H4 (cell line): ENCODE results near the gene RASGRP1. TPM values are rescaled to one million over a fixed set of nuclear protein-coding genes. Genes with fewer than 3 reads are reported as not detected.

ENCODE experiments used
- DNase-seq: peaks from one replicate; pipeline ENCODE4 v3.0.0-alpha.2; 2015; ENCODE audit warnings: low spot score
- total RNA-seq: library from RNA; depleted of rRNA; stranded (reverse); fragments of >200 nt; shearing (Covaris generic); gene quantifications from 2 replicates; pipeline ENCODE4 v1.2.3, GENCODE V29; 2014

The RASGRP1 gene
- total RNA-seq, 1 experiment from 2014 or later, result 0.29 TPM

DNA sequence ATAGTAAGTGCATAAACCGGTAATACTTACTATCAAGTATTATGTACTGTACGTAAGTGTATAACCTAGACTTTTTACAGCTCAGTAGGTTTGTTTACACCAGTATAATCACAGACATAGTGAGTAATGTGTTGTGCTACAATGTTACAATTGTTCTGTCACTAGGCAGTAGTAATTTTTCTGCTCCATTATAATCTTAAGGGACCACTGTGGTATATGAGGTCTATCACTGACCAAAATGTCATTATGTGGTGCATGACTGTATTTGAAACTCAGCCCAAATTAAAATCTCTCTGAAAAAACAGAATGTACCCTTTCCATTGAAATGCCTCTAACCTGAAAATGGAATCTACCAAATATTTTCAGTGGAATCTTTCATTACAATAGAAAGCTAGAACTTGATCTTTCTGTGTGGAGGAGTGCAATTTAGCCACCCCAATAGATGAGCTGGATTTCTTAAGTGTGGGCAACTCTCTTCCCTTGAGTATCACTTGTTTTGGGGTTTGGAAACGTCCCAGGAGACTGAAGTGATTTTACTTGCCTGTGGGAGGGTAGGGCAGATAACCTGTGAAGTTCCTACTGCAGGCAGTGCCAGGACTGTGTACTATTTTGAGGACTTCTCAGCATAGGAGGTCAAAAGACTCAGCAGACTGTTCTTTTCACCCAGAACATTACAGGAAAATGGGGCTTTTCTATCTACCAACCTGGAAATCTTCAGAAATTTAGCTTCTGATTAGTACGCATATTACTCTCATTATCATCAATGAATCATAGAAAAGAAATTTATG is 59.7 kb downstream of the RASGRP1 start:
- DNase-seq, result peak; percentile 8

DNA sequence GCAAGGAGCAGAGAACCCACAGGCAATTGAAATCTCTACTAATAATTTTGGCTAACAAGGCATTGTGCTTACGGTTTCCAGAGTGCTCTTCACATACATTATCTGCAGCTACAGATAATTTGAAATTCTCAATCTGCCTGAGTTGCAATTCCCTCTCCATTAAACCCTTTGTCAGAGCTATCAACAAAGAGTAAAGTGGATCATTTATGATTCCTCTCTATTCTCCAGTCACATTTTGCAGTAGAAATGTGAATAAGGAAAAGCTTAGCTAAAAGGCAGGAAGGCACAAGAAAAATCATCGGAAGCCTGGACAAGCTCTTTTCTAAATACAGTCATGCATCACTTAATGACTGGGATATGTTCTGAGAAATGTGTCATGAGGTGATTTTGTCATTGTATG is 61.1 kb downstream of the RASGRP1 start:
- DNase-seq, result no peak

DNA sequence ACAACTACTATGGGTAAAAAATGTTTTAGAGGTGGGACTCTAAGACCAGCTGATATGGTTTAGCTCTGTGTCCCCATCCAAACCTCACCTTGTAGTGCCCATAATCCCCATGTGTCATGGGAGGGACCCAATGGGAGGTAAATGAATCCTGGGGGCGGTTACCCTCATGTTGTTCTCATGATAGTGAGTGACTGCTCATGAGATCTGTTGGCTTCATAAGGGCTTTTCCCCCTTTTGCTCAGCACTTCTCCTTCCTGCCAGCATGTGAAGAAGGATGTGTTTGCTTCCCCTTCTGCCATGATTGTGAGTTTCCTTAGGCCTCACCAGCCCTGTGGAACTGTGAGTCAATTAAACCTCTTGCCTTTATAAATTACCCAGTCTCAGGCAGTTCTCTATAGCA is 65.0 kb downstream of the RASGRP1 start:
- DNase-seq, result no peak

DNA sequence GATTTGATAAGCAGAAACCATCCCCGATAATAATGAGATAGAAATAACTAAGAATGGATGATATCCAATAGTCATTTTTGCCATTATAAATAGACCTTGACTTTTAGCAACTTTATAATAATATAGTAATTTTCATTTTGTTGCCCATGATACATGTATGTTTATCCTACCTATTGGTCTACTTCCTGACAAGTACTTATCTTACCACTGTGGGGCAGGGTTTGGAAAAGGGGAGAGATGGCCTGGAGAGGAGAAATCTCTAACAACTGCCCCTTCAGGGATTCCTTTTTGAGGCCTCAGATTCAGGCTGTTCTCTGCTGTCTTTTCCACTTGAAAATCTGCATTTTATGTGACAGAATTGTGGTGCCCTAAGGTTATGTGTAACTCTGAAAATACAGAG is 68.5 kb downstream of the RASGRP1 start:
- no peak for DNase-seq

DNA sequence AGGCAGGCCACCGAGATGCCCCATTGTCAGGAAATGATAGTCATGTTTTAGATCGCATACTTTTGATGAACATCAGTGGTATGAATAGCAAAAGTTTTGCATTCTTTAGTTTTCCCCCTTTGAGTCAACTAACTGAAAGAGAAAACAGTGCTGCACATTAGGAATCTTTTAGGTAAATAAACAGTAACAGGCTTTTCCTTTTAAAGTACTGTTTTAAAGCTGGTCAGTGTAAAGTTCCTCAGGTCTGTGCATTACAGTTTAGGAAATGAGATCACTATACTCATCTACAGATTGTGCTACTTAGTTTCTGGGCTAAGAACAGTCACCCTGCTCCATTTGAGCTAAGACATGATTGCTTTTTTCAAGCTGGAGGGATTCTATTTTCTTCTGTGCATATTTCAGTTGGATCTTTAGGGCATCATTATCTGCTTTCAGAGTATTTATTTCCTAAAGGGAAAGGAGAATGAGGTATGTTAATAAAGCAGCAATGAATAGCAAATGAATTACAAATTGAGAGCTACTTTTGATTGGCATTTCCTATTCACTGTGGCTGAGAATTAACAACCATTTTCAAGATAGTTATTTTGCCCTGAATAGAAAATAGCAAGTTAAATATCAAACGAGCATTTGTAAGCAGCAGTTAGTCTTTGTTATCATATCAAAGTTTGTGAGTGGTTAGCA is 74.2 kb downstream of the RASGRP1 start:
- no peak for DNase-seq

DNA sequence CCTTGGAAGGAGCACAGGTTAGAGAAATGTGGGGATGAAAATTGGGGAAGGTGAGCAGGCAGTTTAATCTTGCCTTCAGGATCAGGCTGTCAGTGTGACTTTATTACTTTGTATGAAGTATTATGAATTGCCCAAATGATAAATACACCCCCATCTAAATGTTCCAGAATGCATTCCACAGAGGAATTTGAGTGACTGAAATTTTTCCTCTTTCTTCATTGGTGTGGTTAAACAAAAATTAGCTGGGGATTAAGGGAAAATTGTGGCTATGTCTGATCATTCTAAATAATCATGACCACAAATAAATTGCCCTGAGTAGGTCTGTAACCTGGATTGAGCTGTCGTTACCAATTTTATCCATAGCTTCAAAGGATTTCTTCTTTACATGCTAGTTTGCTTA is 77.2 kb downstream of the RASGRP1 start:
- DNase-seq, result no peak

DNA sequence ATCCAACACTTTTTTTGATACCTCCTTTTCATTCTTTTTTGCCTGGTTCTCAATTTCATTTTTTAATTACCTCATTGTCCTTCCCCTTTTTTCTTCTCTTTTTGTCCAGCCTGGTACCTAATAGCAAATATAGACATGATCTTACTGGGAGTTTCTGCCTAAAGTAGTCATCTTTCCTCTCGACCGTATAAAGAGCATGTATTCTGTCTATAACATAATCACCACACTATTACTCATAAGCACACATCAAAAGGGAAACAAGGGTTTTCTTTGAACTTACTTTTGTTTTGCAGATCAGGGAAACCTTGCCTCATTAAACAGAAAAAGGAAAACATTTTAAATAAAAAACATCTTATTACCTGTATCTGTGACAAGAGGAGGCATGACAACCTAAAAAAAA is 77.7 kb downstream of the RASGRP1 start:
- no peak for DNase-seq

DNA sequence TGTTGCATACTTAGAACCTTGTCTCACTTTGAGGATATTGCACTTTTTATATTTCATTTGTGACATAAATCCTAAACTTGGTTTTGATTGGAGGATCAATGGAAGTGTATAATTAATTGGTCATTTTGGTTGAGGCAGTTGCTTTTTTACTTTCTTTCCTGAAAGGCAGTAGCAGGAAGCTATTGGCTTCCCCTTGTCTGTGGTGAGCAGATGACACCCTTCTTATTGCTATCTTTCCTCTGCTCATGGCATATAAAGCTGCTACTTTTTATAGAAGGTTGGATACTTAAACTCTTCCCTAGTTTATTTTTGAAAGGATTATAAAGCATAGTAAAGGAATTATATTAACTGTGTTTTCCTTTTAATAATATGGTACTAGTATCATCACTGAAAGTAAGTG is 82.0 kb downstream of the RASGRP1 start:
- DNase-seq, result no peak

DNA sequence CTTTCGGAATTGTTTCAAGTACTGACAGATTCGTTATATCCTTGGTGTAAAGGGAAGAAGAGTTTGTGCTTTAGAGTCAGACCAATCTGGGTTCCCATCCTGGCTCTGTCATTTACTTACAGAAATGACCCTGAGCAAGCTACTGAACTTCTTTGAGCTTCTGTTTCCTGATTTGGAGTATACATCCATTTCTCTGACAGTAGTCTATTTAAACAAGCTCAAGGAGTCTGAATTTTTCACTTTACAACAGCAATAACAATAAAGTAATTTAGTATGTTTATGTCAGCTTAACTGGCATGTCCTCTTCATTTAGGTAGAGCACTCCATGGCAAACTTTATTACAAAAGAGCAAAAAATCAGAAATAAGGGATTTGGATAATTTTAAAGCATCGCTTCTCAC is 82.9 kb downstream of the RASGRP1 start:
- DNase-seq, result no peak

DNA sequence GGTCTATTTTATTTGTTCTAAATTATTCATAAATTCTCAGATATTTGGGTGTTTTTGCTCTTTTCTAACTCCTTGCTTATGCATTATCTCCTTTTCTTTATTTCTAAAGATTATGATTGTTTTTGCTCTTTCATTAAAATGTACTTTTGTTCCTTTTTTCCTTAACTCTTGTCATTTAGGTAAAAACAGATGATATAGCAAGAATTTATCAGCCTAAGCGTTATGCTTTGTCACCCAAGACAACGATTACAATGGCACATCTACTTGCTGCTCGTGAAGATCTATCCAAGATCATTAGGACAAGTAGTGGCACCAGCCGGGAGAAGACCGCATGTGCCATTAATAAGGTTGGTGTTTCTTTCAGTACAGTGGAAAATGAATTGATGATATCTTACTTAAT is 83.5 kb downstream of the RASGRP1 start:
- DNase-seq, result no peak

DNA sequence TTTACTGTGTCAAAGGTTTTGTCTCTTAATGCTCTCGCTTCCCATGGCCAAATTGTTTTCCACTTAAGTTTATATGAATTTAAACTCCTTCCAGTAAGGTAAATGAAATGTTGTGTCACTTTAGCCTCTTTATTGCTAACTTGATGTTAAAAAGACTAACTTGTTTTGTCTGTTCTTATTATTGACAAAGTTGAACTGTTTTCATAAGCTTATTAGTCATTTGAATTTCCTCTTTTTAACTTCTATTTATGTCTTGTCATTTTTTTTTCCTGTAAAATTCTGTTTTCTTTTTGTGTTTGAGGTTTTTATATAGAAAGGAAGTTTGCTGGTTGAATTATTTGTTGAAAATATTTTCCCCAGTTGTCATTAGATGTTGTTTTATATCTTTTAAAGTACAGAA is 84.9 kb downstream of the RASGRP1 start:
- DNase-seq, result no peak

DNA sequence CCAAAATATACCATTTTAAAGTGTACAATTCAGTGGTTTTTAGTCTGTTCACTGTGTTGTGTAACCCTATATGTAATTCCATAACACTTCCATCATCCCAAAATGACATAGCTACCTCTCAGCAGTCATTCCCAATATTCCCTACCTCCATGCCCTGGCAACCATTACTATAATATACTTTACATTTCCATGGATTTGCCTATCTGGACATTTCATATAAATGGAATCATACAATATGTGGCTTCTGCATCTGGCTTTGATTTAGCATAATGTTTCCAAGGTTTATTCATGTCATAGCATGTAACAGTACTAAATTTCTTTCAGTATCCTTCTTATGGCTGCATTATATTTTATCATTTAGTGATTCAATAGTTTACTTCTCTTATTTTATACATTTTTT is 85.3 kb downstream of the RASGRP1 start:
- DNase-seq, result no peak

DNA sequence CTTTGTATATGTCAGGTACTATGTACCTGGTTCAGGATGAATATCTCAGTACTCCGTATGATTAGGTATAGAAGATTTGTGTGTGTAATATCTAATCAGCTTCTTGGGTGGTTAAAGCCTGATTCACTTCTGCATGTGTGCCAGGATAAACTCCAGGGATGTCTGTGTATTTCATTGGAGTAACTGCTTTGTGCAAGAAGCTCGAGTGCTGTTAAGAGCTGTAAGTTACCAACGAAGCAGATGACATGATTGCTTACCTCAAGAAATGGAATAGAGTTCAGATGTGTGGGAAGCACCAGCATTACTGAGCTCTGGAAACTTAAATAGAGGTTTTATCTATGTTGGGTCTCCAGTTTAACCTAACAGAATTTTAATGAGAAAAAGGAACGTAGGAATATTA is 87.0 kb downstream of the RASGRP1 start:
- DNase-seq, result no peak

DNA sequence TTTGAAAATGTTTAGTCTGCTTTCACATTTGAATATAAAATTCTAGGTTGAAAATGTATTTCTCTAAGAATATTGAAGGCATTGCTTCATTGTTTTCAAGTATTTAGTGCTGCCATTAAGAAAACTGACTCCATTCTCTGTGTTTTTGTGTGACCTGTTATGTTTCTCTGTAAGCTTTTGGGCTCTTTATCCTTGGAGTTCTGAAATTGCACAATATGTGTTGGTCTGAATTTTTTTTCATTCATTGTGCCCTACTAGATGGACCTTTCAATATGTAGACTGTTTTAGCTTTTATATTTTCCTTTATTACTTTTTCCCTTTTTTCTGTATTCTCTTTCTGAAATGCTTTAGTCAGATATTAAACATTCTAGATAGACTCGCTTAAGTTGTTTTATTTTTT is 88.5 kb downstream of the RASGRP1 start:
- no peak for DNase-seq

DNA sequence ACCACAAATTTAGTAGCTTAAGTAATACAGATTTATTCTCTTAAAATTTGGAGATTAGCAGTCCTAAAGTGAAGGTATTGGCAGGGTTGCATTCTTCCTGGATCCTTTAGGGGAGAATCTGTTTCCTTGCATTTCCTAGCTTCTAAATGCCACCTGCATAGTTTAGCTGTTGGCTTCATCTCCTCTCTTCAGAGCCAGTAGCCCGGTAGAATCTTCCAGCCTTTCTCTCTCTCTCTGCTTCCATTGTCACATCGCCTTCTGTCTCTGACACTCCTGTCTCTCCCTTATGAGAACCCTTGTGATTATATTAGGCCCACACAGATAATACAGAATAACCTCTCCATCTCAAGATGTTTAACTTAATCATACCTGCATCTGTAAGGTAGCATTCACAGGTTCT is 89.3 kb downstream of the RASGRP1 start:
- DNase-seq, result no peak

DNA sequence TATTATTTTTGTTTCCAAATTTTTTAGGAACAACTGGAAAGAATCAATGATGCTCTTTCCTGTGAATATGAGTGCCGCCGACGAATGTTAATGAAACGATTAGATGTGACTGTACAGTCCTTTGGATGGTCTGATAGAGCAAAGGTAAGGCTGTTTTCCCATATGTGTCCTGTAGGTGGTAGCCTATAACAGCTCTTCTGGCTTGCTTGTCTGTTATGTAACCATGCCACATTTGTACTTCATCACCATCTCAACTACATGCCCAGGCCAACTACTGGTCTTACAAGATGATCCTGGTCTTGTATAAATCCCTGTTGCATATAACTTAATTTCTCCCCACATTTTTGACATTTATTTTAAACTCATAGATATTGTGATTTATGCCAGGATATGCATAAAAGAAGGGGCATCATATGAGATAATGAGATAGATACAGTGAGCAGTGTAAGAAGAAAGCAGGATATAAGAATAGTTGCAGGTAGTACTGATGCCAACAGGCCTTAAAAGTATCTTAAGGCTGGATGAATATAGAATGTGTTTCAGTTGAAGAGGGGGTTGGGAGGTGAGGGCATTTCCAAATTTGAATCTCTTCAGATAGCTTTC is 90.4 kb downstream of the RASGRP1 start:
- peak; percentile 70 for DNase-seq

DNA sequence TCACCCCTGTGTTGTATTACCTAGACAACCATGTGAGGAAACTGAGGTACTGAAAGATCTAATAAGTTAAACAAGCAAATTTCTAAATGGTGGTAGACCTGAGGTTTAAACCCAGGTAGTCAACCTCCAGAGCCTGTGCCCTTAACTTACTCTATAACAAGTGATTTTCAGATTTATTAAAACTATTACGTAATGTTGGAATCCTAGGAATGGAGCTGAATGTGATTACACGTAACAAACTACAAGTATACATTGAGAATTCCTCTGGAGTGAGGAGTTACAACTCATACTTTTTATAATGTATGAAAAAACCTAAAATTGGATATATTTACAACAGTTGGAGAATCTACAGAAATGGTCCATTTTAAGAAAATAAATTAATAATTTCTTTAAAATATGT is 92.6 kb downstream of the RASGRP1 start:
- DNase-seq, result no peak

DNA sequence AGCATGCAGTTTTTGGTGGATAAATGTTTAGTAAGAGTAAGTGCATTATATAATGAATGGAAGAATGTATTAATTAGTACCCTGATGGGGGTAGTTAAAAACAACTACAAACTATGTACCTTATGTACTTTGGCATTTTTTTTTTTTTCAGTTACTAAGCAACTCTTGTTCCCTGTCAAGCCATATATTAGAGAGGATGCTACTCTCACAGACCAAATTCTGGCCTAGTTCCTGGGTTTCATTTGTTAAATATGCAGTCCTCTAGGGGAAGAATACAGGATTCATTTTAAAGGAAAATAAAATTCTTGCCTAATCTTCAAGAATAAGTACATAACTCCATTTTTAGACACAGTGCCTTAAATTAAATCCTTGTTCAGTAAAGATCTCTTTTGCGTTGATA is 93.8 kb downstream of the RASGRP1 start:
- no peak for DNase-seq

DNA sequence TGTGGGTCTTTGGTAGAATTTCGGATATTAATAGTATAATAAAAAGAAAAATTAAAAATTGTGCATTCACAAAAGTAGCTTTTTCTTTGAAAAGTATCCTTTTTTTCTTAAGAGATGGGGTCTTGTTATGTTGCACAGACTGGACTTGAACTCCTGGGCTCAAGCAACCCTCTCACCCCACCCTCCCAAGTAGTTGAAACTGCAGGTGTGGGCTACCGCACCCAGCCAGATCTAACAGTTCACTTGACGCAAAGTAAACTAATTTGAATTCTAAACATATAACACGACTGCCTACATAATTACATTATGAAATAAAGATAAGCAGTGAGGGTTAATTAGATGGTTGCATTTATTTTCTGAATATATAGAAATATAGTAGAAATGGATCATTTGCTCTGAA is 99.9 kb downstream of the RASGRP1 start:
- DNase-seq, result no peak

DNA sequence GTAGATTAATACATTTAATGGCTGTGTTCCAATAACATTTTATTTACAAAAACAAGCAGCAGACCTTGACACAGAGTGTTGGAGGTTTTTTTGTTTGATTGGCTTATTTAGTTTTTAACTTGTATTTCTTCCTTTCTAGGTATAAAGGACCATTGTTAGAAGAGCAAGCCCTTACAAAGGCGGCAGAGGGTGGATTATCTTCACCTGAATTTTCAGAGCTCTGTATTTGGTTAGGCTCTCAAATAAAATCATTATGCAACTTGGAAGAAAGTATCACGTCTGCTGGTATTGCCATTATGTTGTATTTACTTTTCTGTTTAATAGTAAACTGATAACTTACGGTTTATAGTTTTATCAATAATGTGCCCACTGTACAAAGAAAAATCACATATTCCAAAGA is 100.7 kb downstream of the RASGRP1 start:
- DNase-seq, result no peak

DNA sequence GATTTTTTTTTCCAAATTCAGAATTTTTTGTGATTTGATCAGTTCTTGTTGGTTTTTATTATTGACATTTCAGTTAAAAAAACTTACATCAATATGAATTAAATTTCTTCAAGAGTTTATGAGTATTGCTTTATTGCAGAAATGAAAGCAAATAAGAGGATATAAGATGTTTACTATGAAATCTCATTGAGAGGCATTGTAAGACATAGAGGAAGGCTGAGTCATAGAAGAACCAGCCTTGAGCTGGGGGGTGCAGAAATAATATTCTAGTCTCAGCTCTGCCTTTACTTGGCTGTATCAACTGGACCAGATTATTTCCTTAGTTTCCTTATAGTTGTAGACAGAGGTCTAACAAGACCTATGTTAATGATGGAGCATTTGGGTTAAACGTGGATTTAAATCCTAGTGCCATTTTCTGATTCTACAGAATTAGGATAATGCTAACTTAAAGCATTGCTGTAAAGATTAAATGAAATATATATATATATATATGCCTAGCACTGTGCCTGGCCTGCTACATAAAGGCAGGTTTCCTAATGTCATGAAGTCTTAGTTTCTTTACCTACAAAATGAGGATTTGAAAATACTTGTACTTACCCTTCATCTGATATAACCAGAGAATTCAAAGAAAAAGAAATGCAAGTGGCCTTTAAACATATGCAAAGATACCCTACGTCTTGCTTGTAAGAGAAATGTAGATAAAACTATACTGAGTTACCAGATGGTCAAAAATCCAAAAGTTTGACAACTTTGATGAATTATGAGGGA is 103.4 kb downstream of the RASGRP1 start:
- no peak for DNase-seq

DNA sequence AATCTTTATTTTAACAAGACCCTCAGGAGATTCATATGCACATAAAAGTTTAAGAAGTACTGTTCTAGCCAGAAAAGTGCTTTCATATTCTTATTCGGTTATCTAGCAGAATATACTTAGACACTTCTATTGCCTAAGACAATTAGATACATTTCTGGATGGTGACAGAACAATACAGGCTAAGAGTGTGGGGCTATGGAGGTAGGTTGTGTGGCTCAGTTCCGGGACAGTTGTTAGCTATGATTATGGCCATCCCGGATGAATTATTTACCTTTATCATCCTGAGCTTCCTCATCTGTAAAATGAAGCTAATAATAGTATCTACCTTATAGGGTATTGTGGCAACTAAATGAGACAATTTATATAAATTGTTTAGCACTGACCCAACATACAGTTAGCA is 104.1 kb downstream of the RASGRP1 start:
- DNase-seq, result no peak

DNA sequence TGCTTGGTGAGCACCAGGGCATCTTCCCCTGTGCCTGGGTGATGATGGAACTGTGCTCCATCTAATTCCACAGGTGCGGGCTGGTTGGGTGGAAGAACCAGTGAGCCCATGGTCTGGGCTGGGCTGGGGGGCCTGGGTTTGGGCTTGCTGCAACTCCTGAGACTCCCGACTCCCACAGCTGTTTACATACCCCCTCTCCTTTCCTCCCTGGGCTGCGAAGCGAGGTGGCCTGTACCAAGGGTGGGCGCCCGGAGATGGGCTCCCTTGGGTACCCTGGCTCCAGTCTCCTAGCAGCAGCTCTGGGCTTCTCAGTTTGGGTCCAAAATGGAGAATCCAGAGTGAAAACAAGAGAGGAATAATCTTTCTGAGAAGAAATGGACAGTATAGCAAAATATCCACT is 105.1 kb downstream of the RASGRP1 start:
- no peak for DNase-seq
